IMR-90 (cell line): ENCODE results near the gene PTBP1. TPM values are rescaled to one million over a fixed set of nuclear protein-coding genes. Genes with fewer than 3 reads are reported as not detected.

Experiments
- ATAC-seq: fragments of 200-7000 bp; cut with Tn5 transposase; 2 replicates; pipeline ENCODE4 v1.9.1; 2020; ENCODE audit warnings: low read depth, mild to moderate bottlenecking, moderate library complexity
- BruUV-seq: library from RNA; stranded (reverse); fragments of 400-500 nt; replicated peaks from 2 replicates; lab custom pipeline; 2021; lab: Mats Ljungman, UMichigan
- CTCF ChIA-PET: fragments of 300-600 bp; formaldehyde crosslinking; extraction: SDS; loops from one replicate; lab custom pipeline; 2021; ENCODE audit warnings: antibody characterized with exemption; lab: Yijun Ruan, JAX
- POLR2A ChIA-PET: fragments of 300-600 bp; sonication (Branson Sonifier 250); formaldehyde crosslinking; loops from one replicate; lab custom pipeline; 2022; ENCODE audit warnings: antibody characterized with exemption; ENCODE audit not compliant: unreplicated experiment; lab: Charles Lee
- DNase-seq: peaks from one replicate; pipeline ENCODE4 v3.0.0; 2013
- H2AFZ ChIP-seq: replicated peaks from 2 replicates; pipeline ENCODE3; 2013; ENCODE audit warnings: low read length, mild to moderate bottlenecking; ENCODE audit not compliant: poor library complexity
- H2AK5ac ChIP-seq: 2 replicates; pipeline ENCODE4 v1.6.1; 2013; ENCODE audit warnings: low read depth, low read length, inconsistent platforms
- H2AK9ac ChIP-seq: replicated peaks from 2 replicates; pipeline ENCODE3; 2013; ENCODE audit warnings: mild to moderate bottlenecking, low read depth, low read length, moderate library complexity; ENCODE audit not compliant: poor library complexity
- H2BK120ac ChIP-seq: 2 replicates; pipeline ENCODE4 v1.6.1; 2013; ENCODE audit warnings: low read depth, low read length, inconsistent platforms
- H2BK15ac ChIP-seq: 3 replicates; pipeline ENCODE4 v1.6.1; 2013; ENCODE audit warnings: low read depth, low read length, inconsistent platforms
- H2BK20ac ChIP-seq: 2 replicates; pipeline ENCODE4 v1.6.1; 2013; ENCODE audit warnings: low read depth, mild to moderate bottlenecking, inconsistent platforms, low read length, moderate library complexity
- H2BK5ac ChIP-seq: 2 replicates; pipeline ENCODE4 v1.6.1; 2013; ENCODE audit warnings: mild to moderate bottlenecking, low read depth, low read length, inconsistent platforms; ENCODE audit not compliant: poor library complexity, severe bottlenecking
- H3K14ac ChIP-seq: replicated peaks from 2 replicates; pipeline ENCODE4 v1.6.1; 2013; ENCODE audit warnings: low read depth, low read length, inconsistent platforms
- H3K18ac ChIP-seq: 2 replicates; pipeline ENCODE4 v1.6.1; 2013; ENCODE audit warnings: low read depth, low read length, control low read depth
- H3K23ac ChIP-seq: 2 replicates; pipeline ENCODE4 v1.6.1; 2013; ENCODE audit warnings: low read depth, low read length, inconsistent platforms
- H3K27ac ChIP-seq: 2 replicates; pipeline ENCODE4 v1.5.1; 2013; ENCODE audit warnings: mild to moderate bottlenecking, control low read depth, low read length; ENCODE audit not compliant: insufficient read depth
- H3K27me3 ChIP-seq: 2 replicates; pipeline ENCODE4 v1.6.1; 2013; ENCODE audit warnings: low read length; ENCODE audit not compliant: control insufficient read depth, insufficient read depth
- H3K36me3 ChIP-seq: 2 replicates; pipeline ENCODE4 v1.6.1; 2013; ENCODE audit warnings: low read length, mixed read lengths; ENCODE audit not compliant: control insufficient read depth, insufficient read depth
- H3K4ac ChIP-seq: 2 replicates; pipeline ENCODE4 v1.6.1; 2013; ENCODE audit warnings: low read depth, low read length, inconsistent platforms
- H3K4me1 ChIP-seq: 2 replicates; pipeline ENCODE4 v1.6.1; 2013; ENCODE audit warnings: low read length, mixed read lengths; ENCODE audit not compliant: control insufficient read depth, insufficient read depth
- H3K4me2 ChIP-seq: 2 replicates; pipeline ENCODE4 v1.6.1; 2013; ENCODE audit warnings: low read depth, mild to moderate bottlenecking, control low read depth, low read length, moderate library complexity
- H3K4me3 ChIP-seq: 2 replicates; pipeline ENCODE4 v1.5.1; 2013; ENCODE audit warnings: low read depth, mild to moderate bottlenecking, control low read depth, low read length, moderate library complexity; ENCODE audit not compliant: insufficient read depth
- H3K56ac ChIP-seq: 2 replicates; pipeline ENCODE4 v1.6.1; 2013; ENCODE audit warnings: low read length, inconsistent platforms; ENCODE audit not compliant: insufficient read depth; ENCODE audit errors: extremely low read depth
- H3K79me1 ChIP-seq, 2 experiments: 2 replicates each; pipeline ENCODE4 v1.6.1; 2013; ENCODE audit warnings: low read length in 2 of 2, inconsistent platforms in 1 of 2, low read depth in 1 of 2
- H3K9ac ChIP-seq: 2 replicates; pipeline ENCODE4 v1.6.1; 2013; ENCODE audit warnings: low read depth, low read length, control low read depth
- H3K9me1 ChIP-seq: 2 replicates; pipeline ENCODE4 v1.6.1; 2013; ENCODE audit warnings: low read length, inconsistent platforms; ENCODE audit not compliant: insufficient read depth
- H3K9me3 ChIP-seq: 2 replicates; pipeline ENCODE4 v1.6.1; 2013; ENCODE audit warnings: low read length; ENCODE audit not compliant: control insufficient read depth, insufficient read depth
- H4K20me1 ChIP-seq: 2 replicates; pipeline ENCODE4 v1.6.1; 2013; ENCODE audit warnings: low read length, inconsistent platforms; ENCODE audit not compliant: insufficient read depth
- H4K5ac ChIP-seq: 2 replicates; pipeline ENCODE4 v1.6.1; 2013; ENCODE audit warnings: mild to moderate bottlenecking, low read depth, low read length, control low read depth
- H4K8ac ChIP-seq, 2 experiments: 2 replicates each; pipeline ENCODE4 v1.6.1; 2013; ENCODE audit warnings: low read depth in 2 of 2, low read length in 2 of 2, control low read depth in 1 of 2, inconsistent platforms in 1 of 2
- H4K91ac ChIP-seq: 2 replicates; pipeline ENCODE4 v1.6.1; 2013; ENCODE audit warnings: low read depth, low read length, inconsistent platforms; ENCODE audit not compliant: insufficient read depth
- CHD1 ChIP-seq: IDR thresholded peaks from 2 replicates; pipeline ENCODE4 v1.6.1; 2012; ENCODE audit warnings: low read depth, low read length, improper control_type of control experiment
- MXI1 ChIP-seq: IDR thresholded peaks from 2 replicates; pipeline ENCODE4 v1.6.1; 2012; ENCODE audit warnings: low read depth, mild to moderate bottlenecking, low read length, moderate library complexity, borderline replicate concordance
- SMC3 ChIP-seq: fragments of 150-350 bp; IDR thresholded peaks from 2 replicates; pipeline ENCODE4 v1.6.1; 2016; ENCODE audit warnings: low read depth, mild to moderate bottlenecking, antibody characterized with exemption, low read length, moderate library complexity
- WGBS, 2 experiments: methylation state at CpG; one replicate each; pipeline versions ENCODE4 v1.1.5 to v1.1.7; 2013; ENCODE audit warnings: missing lambda C conversion rate in 2 of 2; ENCODE audit not compliant: insufficient read length in 1 of 2; ENCODE audit errors: extremely low coverage in 2 of 2; 5-methylcytosine and 5-hydroxymethylcytosine counted together
- dilution Hi-C: fragments of 300-500 bp; cut with HindIII; formaldehyde crosslinking; loops from one replicate; pipeline ENCODE4 v1.14.3; 2018; ENCODE audit warnings: low sequenced_read_pairs; ENCODE audit not compliant: unreplicated experiment
- in situ Hi-C: fragments of 300-500 bp; cut with MboI; formaldehyde crosslinking; loops from 3 replicates; pipeline ENCODE4 v1.14.3; 2019; ENCODE audit warnings: low sequenced_read_pairs, inconsistent platforms, mixed read lengths
- intact Hi-C: fragments of 100-400 bp; cut with micrococcal nuclease; formaldehyde crosslinking; loops from 2 replicates; pipeline ENCODE4 v1.10.0; 2022
- polyA plus RNA-seq, 3 experiments: library from polyadenylated mRNA; depleted of rRNA; stranded (reverse); fragments of >200 nt; gene quantifications; 2 replicates each; pipeline ENCODE4 v1.2.3, GENCODE V29; 2012; ENCODE audit warnings: low replicate concordance in 1 of 3
- total RNA-seq: library from RNA; depleted of rRNA; stranded (reverse); fragments of >200 nt; gene quantifications from 2 replicates; pipeline ENCODE4 v1.2.3, GENCODE V29; 2012

Gene PTBP1
- total and polyA plus RNA-seq, 2 of the 4 experiments (the other 2 are of a cell fraction): 146 to 269 TPM

- DNase-seq (no peak), ATAC-seq (no peak)
- ChIA-PET POLR2A (interaction anchor here (0.6 kb wide), 1 partner anchor 35 kb away, joined by 3 read pairs; no protein-coding TSS in a partner anchor), CTCF (no interaction called here)
- H3K18ac ChIP-seq: no peak overlapping the region
- H3K79me1 ChIP-seq: peaks cover 2 to 34% of the 10 kb centered on the region in 2 experiments; a peak in 2 of 4 replicates
- no peak overlapping the region for H3K9ac ChIP-seq
- H2AK9ac ChIP-seq: no peak overlapping the region
- WGBS, 2 experiments: 88% methylated on average over 7 of the region's 13 CpGs; no CpG with 5 or more reads in 1 of the 2 experiments
- H2BK20ac ChIP-seq: peak overlapping the region; percentile 80; the same call in 1 of the 2 replicates
- no peak for TF ChIP-seq MXI1
- no peak for TF ChIP-seq SMC3
- no peak for TF ChIP-seq CHD1
- H3K36me3 ChIP-seq: no peaks in the 10 kb centered on the region
- H4K5ac ChIP-seq: no peak overlapping the region
- no peak overlapping the region for H3K27ac ChIP-seq
- BruUV-seq: no TSS peak
- dilution Hi-C loops (no loop called here), in situ Hi-C loops (no loop called here), intact Hi-C loops (no loop called here)
- no peak overlapping the region for H3K14ac ChIP-seq
- H3K4me3 ChIP-seq: no peak overlapping the region
- peak overlapping the region; percentile 78 for H2AK5ac ChIP-seq
- peak overlapping the region; percentile 23 for H2AFZ ChIP-seq
- H3K9me3 ChIP-seq: no peaks in the 10 kb centered on the region
- H4K8ac ChIP-seq: no peak overlapping the region
- H3K4me1 ChIP-seq: peaks cover 15% of the 10 kb centered on the region
- H3K56ac ChIP-seq: no peak overlapping the region
- H3K27me3 ChIP-seq: no peaks in the 10 kb centered on the region
- H3K4me2 ChIP-seq: no peak overlapping the region
- 0 out of 2 replicates have a peak overlapping the region, but pooled peaks have one; percentile 32 for H2BK120ac ChIP-seq
- no peaks in the 10 kb centered on the region for H4K20me1 ChIP-seq
- no peak overlapping the region for H2BK5ac ChIP-seq
- no peak overlapping the region for H4K91ac ChIP-seq
- H3K23ac ChIP-seq: no peak overlapping the region; the same call in 1 of the 2 replicates
- H2BK15ac ChIP-seq: no peak overlapping the region
- peak overlapping the region; percentile 43; the same call in 1 of the 2 replicates for H3K4ac ChIP-seq
- peaks cover 11% of the 10 kb centered on the region for H3K9me1 ChIP-seq
These were observed 12.7 kb upstream of the PTBP1 start for GRCh38 chr19:784541-784940.
